B cell (primary cell): ENCODE measurements around the gene ANGEL2. TPM values are rescaled to one million over a fixed set of nuclear protein-coding genes. Genes with fewer than 3 reads are reported as not detected.

ENCODE experiments used
- ATAC-seq: fragments of 200-7000 bp; cut with Tn5 transposase; one replicate; pipeline ENCODE4 v1.10.0; 2021; ENCODE audit warnings: low read depth, mild to moderate bottlenecking, moderate number of reproducible peaks, moderate library complexity
- CTCF ChIA-PET: fragments of 350-600 bp; sonication (Branson Sonifier 250); formaldehyde crosslinking; loops from one replicate; lab custom pipeline; 2021; ENCODE audit warnings: antibody characterized with exemption, inconsistent platforms; lab: Charles Lee
- POLR2A ChIA-PET: fragments of 350-600 bp; sonication (Branson Sonifier 250); formaldehyde crosslinking; loops from one replicate; lab custom pipeline; 2021; ENCODE audit warnings: antibody characterized with exemption; lab: Charles Lee
- DNase-seq: peaks from one replicate; pipeline ENCODE4 v3.0.0; 2013
- H2AFZ ChIP-seq: 2 replicates; pipeline ENCODE4 v1.6.1; 2012; ENCODE audit warnings: mild to moderate bottlenecking, low read depth, low read length; ENCODE audit not compliant: insufficient read depth, poor library complexity, severe bottlenecking
- H3K27ac ChIP-seq, 2 donors: 1 replicate in 1 of 2; 2 replicates in 1 of 2; pipeline ENCODE4 v1.5.1; 2012 to 2013; ENCODE audit warnings: low read length in 2 of 2, mild to moderate bottlenecking in 2 of 2, moderate library complexity in 1 of 2
- H3K27me3 ChIP-seq, 4 experiments: fragments of 200-600 bp in 1 of 4; sonication (generic) in 1 of 4; replicated peaks in 1 of 4; 1 replicate in 2 of 4; 2 replicates in 2 of 4; pipeline versions ENCODE4 v1.6.1 to v1.7.0; 2013 to 2016; ENCODE audit warnings: low read length in 3 of 4, mild to moderate bottlenecking in 2 of 4, mixed read lengths in 1 of 4, moderate library complexity in 1 of 4; ENCODE audit not compliant: insufficient read depth in 4 of 4, control insufficient read depth in 3 of 4; ENCODE audit errors: control extremely low read depth in 1 of 4
- H3K36me3 ChIP-seq, 2 experiments: replicated peaks in 1 of 2; 1 replicate in 1 of 2; 2 replicates in 1 of 2; pipeline versions ENCODE4 v1.6.1 to v1.7.1; 2013; ENCODE audit warnings: low read length in 1 of 2; ENCODE audit not compliant: insufficient read depth in 2 of 2, control insufficient read depth in 1 of 2; ENCODE audit errors: control extremely low read depth in 1 of 2, extremely low read depth in 1 of 2
- H3K4me1 ChIP-seq, 2 donors: fragments of 200-600 bp in 1 of 2; sonication (generic) in 1 of 2; 1 replicate in 1 of 2; 2 replicates in 1 of 2; pipeline versions ENCODE4 v1.5.1 to v1.6.1; 2013 to 2017; ENCODE audit warnings: low read length in 2 of 2; ENCODE audit not compliant: control insufficient read depth in 2 of 2, insufficient read depth in 2 of 2
- H3K4me2 ChIP-seq: replicated peaks from 2 replicates; pipeline ENCODE3; 2012; ENCODE audit warnings: mild to moderate bottlenecking, low read depth, low read length; ENCODE audit not compliant: poor library complexity, severe bottlenecking
- H3K4me3 ChIP-seq, 5 experiments: fragments of 200-600 bp in 1 of 5; sonication (generic) in 1 of 5; 1 replicate in 3 of 5; 2 replicates in 2 of 5; pipeline versions ENCODE4 v1.5.1 to v1.7.0; 2011 to 2016; ENCODE audit warnings: low read length in 4 of 5, mild to moderate bottlenecking in 4 of 5, low read depth in 2 of 5, control low read depth in 1 of 5, moderate library complexity in 1 of 5; ENCODE audit not compliant: insufficient read depth in 1 of 5; ENCODE audit errors: control extremely low read depth in 1 of 5, extremely low read depth in 1 of 5
- H3K79me2 ChIP-seq: fragments of 200-600 bp; sonication (generic); one replicate; pipeline ENCODE4 v1.6.0; 2016; ENCODE audit warnings: low read length; ENCODE audit not compliant: control insufficient read depth, insufficient read depth
- H3K9ac ChIP-seq: fragments of 200-600 bp; sonication (generic); 2 replicates; pipeline ENCODE4 v1.6.1; 2017; ENCODE audit warnings: mild to moderate bottlenecking, low read length, moderate library complexity
- H3K9me3 ChIP-seq, 3 donors: one replicate each; pipeline versions ENCODE4 v1.6.1 to v1.7.1; 2013; ENCODE audit warnings: low read length in 2 of 3; ENCODE audit not compliant: control insufficient read depth in 2 of 3, insufficient read depth in 1 of 3; ENCODE audit errors: control extremely low read depth in 1 of 3
- H4K20me1 ChIP-seq: 2 replicates; pipeline ENCODE4 v1.6.0; 2012; ENCODE audit warnings: mild to moderate bottlenecking, low read length; ENCODE audit not compliant: insufficient read depth, control insufficient read depth, poor library complexity, severe bottlenecking
- H3K27ac Mint-ChIP-seq: one replicate; pipeline ENCODE4 v1.8.0; 2021; ENCODE audit warnings: mixed read lengths
- H3K27me3 Mint-ChIP-seq: one replicate; pipeline ENCODE4 v1.8.0; 2021; ENCODE audit warnings: mixed read lengths
- H3K4me1 Mint-ChIP-seq: one replicate; pipeline ENCODE4 v1.8.0; 2021; ENCODE audit warnings: mixed read lengths
- H3K4me3 Mint-ChIP-seq: one replicate; pipeline ENCODE4 v1.8.0; 2021; ENCODE audit warnings: mixed read lengths
- H3K9me3 Mint-ChIP-seq: one replicate; pipeline ENCODE4 v1.8.0; 2022; ENCODE audit warnings: mixed read lengths; ENCODE audit not compliant: insufficient read depth
- EZH2 ChIP-seq: IDR thresholded peaks from 2 replicates; pipeline ENCODE4 v1.6.1; 2012; ENCODE audit warnings: borderline replicate concordance, low read depth, mild to moderate bottlenecking, moderate library complexity, low read length; ENCODE audit not compliant: insufficient read depth, poor library complexity, severe bottlenecking
- WGBS: methylation state at CpG from one replicate; pipeline ENCODE4 v1.1.5; 2013; ENCODE audit warnings: missing lambda C conversion rate; ENCODE audit not compliant: insufficient coverage; 5-methylcytosine and 5-hydroxymethylcytosine counted together
- intact Hi-C: fragments of 100-400 bp; cut with micrococcal nuclease; formaldehyde crosslinking; loops from one replicate; pipeline ENCODE4 v1.10.0; 2022
- polyA plus RNA-seq: library from polyadenylated mRNA; depleted of rRNA; stranded (reverse); fragments of >200 nt; gene quantifications from 2 replicates; pipeline ENCODE4 v1.2.3, GENCODE V29; 2012
- total RNA-seq, 2 donors: library from RNA; stranded (reverse); fragments of 120-200 nt in 1 of 2; gene quantifications; 1 replicate in 1 of 2; 2 replicates in 1 of 2; pipeline versions ENCODE4 v1.2.3 to v1.2.4, GENCODE V29; 2013 to 2022
- TF ChIP-seq, protein P1 (sequence below): fragments of 200-600 bp; IDR thresholded peaks from one replicate; pipeline ENCODE4 v1.8.0; 2022; ENCODE audit warnings: antibody characterized with exemption, mild to moderate bottlenecking

The ANGEL2 gene
- total and polyA plus RNA-seq, 2 donors (not counting 1 experiment from before 2014, with no cell fraction given) = 25.2 to 94.2 TPM

DNA sequence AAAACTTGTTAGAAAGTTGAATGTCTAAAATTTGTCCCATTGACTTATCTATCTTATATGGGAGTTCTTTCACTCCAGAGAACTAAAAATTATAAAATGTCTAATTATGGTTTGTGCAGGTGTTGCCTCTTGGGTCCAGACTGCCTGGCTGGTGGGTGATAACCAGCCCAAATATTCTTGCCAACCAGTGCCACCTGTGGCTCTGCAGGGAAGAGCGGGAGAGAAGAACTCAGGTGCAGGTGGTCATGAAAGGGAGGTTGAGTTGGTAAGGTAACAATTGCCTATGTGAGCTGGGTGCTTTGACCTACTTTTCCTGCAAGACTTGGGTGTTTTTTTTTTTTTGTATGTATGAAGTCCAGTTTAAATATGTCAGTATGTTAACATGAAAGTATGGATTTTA is 45.6 kb upstream of the ANGEL2 start:
- no peaks in the 10 kb centered on the region for H3K36me3 ChIP-seq
- Mint-ChIP-seq H3K9me3 (no peaks in the 10 kb centered on the region), H3K4me1 (peaks cover 8% of the 10 kb centered on the region), H3K27me3 (no peaks in the 10 kb centered on the region), H3K4me3 (no peak overlapping the region), H3K27ac (no peak overlapping the region)
- ChIA-PET POLR2A (no interaction called here), CTCF (no interaction called here)
- no peaks in the 10 kb centered on the region for H3K27me3 ChIP-seq
- H3K4me2 ChIP-seq = no peak overlapping the region
- no peak overlapping the region for H3K9ac ChIP-seq
- H2AFZ ChIP-seq = no peak overlapping the region
- H3K4me1 ChIP-seq = peaks cover 4 to 6% of the 10 kb centered on the region in 2 donors
- WGBS = 82% methylated on average over 1 of the region's 1 CpG
- peaks cover 57% of the 10 kb centered on the region for H3K79me2 ChIP-seq
- H3K4me3 ChIP-seq = no peak overlapping the region
- no peaks in the 10 kb centered on the region for H4K20me1 ChIP-seq
- TF ChIP-seq EZH2 = no peak
- TF ChIP-seq, protein P1, sequence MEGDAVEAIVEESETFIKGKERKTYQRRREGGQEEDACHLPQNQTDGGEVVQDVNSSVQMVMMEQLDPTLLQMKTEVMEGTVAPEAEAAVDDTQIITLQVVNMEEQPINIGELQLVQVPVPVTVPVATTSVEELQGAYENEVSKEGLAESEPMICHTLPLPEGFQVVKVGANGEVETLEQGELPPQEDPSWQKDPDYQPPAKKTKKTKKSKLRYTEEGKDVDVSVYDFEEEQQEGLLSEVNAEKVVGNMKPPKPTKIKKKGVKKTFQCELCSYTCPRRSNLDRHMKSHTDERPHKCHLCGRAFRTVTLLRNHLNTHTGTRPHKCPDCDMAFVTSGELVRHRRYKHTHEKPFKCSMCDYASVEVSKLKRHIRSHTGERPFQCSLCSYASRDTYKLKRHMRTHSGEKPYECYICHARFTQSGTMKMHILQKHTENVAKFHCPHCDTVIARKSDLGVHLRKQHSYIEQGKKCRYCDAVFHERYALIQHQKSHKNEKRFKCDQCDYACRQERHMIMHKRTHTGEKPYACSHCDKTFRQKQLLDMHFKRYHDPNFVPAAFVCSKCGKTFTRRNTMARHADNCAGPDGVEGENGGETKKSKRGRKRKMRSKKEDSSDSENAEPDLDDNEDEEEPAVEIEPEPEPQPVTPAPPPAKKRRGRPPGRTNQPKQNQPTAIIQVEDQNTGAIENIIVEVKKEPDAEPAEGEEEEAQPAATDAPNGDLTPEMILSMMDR = no peak
- ATAC-seq = no peak
- no peak for DNase-seq
- H3K9me3 ChIP-seq = no peaks in the 10 kb centered on the region
- intact Hi-C loops = no loop called here
- H3K27ac ChIP-seq = no peak overlapping the region

DNA sequence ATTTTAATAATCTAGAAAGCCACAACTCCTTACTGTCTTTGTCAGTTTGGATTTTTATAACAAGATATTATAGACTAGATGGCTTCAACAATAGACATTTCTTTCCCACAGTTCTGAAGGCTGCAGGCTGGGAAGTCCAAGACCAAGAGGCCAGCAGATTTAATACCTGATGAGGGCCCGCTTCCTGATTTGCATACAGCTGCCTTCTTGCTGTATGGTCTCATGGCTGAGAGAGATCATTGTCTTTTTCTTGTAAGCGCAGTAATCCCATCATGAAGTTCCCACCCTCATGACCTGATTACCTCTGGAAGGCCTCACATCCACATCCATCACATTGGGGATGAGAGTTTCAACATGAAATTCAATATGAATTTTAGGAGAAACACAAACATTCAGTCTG is 45.2 kb upstream of the ANGEL2 start:
- Histone ChIP-seq H3K27ac (no peak overlapping the region), H3K4me3 (no peak overlapping the region), H3K79me2 (peaks cover 62% of the 10 kb centered on the region), H3K27me3 (no peaks in the 10 kb centered on the region), H3K4me1 (peaks cover 0 to 1% of the 10 kb centered on the region in 2 donors), H3K9me3 (no peaks in the 10 kb centered on the region), H3K4me2 (no peak overlapping the region), H2AFZ (no peak overlapping the region), H3K9ac (no peak overlapping the region), H3K36me3 (no peaks in the 10 kb centered on the region), H4K20me1 (no peaks in the 10 kb centered on the region)
- no peak for ATAC-seq
- CTCF ChIA-PET = no interaction called here
- Mint-ChIP-seq H3K9me3 (no peaks in the 10 kb centered on the region), H3K4me3 (no peak overlapping the region), H3K4me1 (peaks cover 5% of the 10 kb centered on the region), H3K27ac (no peak overlapping the region), H3K27me3 (no peaks in the 10 kb centered on the region)
- POLR2A ChIA-PET = no interaction called here
- no peak for TF ChIP-seq EZH2
- TF ChIP-seq, protein P1 = no peak
- WGBS = 100% methylated on average over 1 of the region's 2 CpGs
- intact Hi-C loops = no loop called here
- no peak for DNase-seq
